PC-3 (cell line): ENCODE measurements around the gene EDIL3. TPM values are rescaled to one million over a fixed set of nuclear protein-coding genes. Genes with fewer than 3 reads are reported as not detected.

Experiments used
- ATAC-seq: fragments of 200-7000 bp; cut with Tn5 transposase; 2 replicates; pipeline ENCODE4 v1.9.1; 2020; ENCODE audit warnings: mild to moderate bottlenecking, moderate library complexity
- BruUV-seq: library from RNA; stranded (reverse); fragments of 400-500 nt; replicated peaks from 2 replicates; lab custom pipeline; 2021; lab: Mats Ljungman, UMichigan
- CTCF ChIA-PET: fragments of 300-600 bp; sonication (Branson Sonifier 250); formaldehyde crosslinking; loops from one replicate; lab custom pipeline; 2022; ENCODE audit warnings: antibody characterized with exemption; lab: Charles Lee
- POLR2A ChIA-PET: fragments of 300-600 bp; sonication (Branson Sonifier 250); formaldehyde crosslinking; loops from one replicate; lab custom pipeline; 2022; ENCODE audit warnings: antibody characterized with exemption; ENCODE audit not compliant: unreplicated experiment; lab: Charles Lee
- DNase-seq: peaks from one replicate; pipeline ENCODE4 v3.0.0-alpha.2; 2015
- H2AFZ ChIP-seq: fragments of 300-600 bp; sonication (generic); 2 replicates; pipeline ENCODE4 v1.6.0; 2016; ENCODE audit warnings: antibody characterized with exemption, low read length
- H3F3A ChIP-seq: fragments of 300-600 bp; sonication (generic); one replicate; pipeline ENCODE4 v1.6.0; 2017; ENCODE audit warnings: antibody characterized with exemption, low read length, control low read depth, mild to moderate bottlenecking; ENCODE audit not compliant: unreplicated experiment
- H3K27ac ChIP-seq: fragments of 300-600 bp; sonication (generic); 2 replicates; pipeline ENCODE4 v1.5.1; 2016; ENCODE audit warnings: mild to moderate bottlenecking, low read length
- H3K27me3 ChIP-seq: fragments of 300-600 bp; sonication (generic); 2 replicates; pipeline ENCODE4 v1.6.1; 2016; ENCODE audit warnings: low read length, mixed read lengths
- H3K36me3 ChIP-seq: fragments of 300-600 bp; sonication (generic); 2 replicates; pipeline ENCODE4 v1.6.1; 2016; ENCODE audit warnings: low read depth, mixed run types, low read length, mixed read lengths
- H3K4me1 ChIP-seq: fragments of 300-600 bp; sonication (generic); 2 replicates; pipeline ENCODE4 v1.5.1; 2016; ENCODE audit warnings: low read length; ENCODE audit not compliant: insufficient read depth
- H3K4me2 ChIP-seq: fragments of 300-600 bp; sonication (generic); 2 replicates; pipeline ENCODE4 v1.6.0; 2016; ENCODE audit warnings: low read length
- H3K4me3 ChIP-seq: fragments of 300-600 bp; sonication (generic); 2 replicates; pipeline ENCODE4 v1.5.1; 2016; ENCODE audit warnings: mild to moderate bottlenecking, low read length, mixed read lengths
- H3K79me2 ChIP-seq: fragments of 300-600 bp; sonication (generic); 2 replicates; pipeline ENCODE4 v1.6.1; 2017; ENCODE audit warnings: low read length, mixed read lengths
- H3K9ac ChIP-seq: fragments of 300-600 bp; sonication (generic); 2 replicates; pipeline ENCODE4 v1.6.0; 2016; ENCODE audit warnings: mild to moderate bottlenecking, low read length
- H3K9me2 ChIP-seq: fragments of 300-600 bp; sonication (generic); replicated peaks from 2 replicates; pipeline ENCODE4 v1.6.1; 2016; ENCODE audit warnings: mixed run types, low read length, mixed read lengths
- H3K9me3 ChIP-seq: fragments of 300-600 bp; sonication (generic); 2 replicates; pipeline ENCODE4 v1.6.1; 2016; ENCODE audit warnings: low read length, mixed read lengths
- H4K20me1 ChIP-seq: fragments of 300-600 bp; sonication (generic); 2 replicates; pipeline ENCODE4 v1.6.1; 2016; ENCODE audit warnings: low read length, mixed read lengths
- EZH2 ChIP-seq: fragments of 300-600 bp; sonication (generic); IDR thresholded peaks from one replicate; pipeline ENCODE4 v1.6.1; 2017; ENCODE audit warnings: antibody characterized with exemption, mild to moderate bottlenecking, low read length; ENCODE audit not compliant: unreplicated experiment
- EZH2phosphoT487 ChIP-seq: fragments of 300-600 bp; sonication (generic); IDR thresholded peaks from 2 replicates; pipeline ENCODE4 v1.6.1; 2018; ENCODE audit warnings: mild to moderate bottlenecking, antibody characterized with exemption, low read length, borderline replicate concordance
- intact Hi-C: fragments of 100-400 bp; cut with micrococcal nuclease; formaldehyde crosslinking; loops from 2 replicates; pipeline ENCODE4 v1.9.0; 2023
- total RNA-seq: library from RNA; depleted of rRNA; stranded (reverse); fragments of >200 nt; gene quantifications from 2 replicates; pipeline ENCODE4 v1.2.3, GENCODE V29; 2014
- TF ChIP-seq, protein P1 (sequence below): fragments of 300-600 bp; sonication (generic); conservative IDR thresholded peaks from 2 replicates; pipeline ENCODE4 v1.5.1; 2017; ENCODE audit warnings: antibody characterized with exemption, low read depth, mild to moderate bottlenecking, low read length

The EDIL3 gene
- total RNA-seq, 1 experiment from 2014 or later, result 13.8 TPM

GRCh38 chr5:84406111-84406510 is 21.4 kb upstream of the EDIL3 start:
- peaks cover 12% of the 10 kb centered on the region for H3K4me1 ChIP-seq
- H3K9me2 ChIP-seq, result no peaks in the 10 kb centered on the region
- no TSS peak for BruUV-seq
- no peaks in the 10 kb centered on the region for H4K20me1 ChIP-seq
- peaks cover 3% of the 10 kb centered on the region for H3F3A ChIP-seq
- no peak overlapping the region for H3K4me3 ChIP-seq
- no peak for ATAC-seq
- ChIA-PET POLR2A (no interaction called here), CTCF (no interaction called here)
- no peak for DNase-seq
- no peak overlapping the region for H3K27ac ChIP-seq
- no peak overlapping the region for H3K4me2 ChIP-seq
- no peak overlapping the region for H3K9ac ChIP-seq
- no peaks in the 10 kb centered on the region for H3K9me3 ChIP-seq
- H3K79me2 ChIP-seq, result no peaks in the 10 kb centered on the region
- H3K36me3 ChIP-seq, result no peaks in the 10 kb centered on the region
- no peak overlapping the region for H2AFZ ChIP-seq
- intact Hi-C loops, result no loop called here
- TF ChIP-seq EZH2, result no peak
- TF ChIP-seq EZH2phosphoT487, result no peak
- TF ChIP-seq, protein P1, sequence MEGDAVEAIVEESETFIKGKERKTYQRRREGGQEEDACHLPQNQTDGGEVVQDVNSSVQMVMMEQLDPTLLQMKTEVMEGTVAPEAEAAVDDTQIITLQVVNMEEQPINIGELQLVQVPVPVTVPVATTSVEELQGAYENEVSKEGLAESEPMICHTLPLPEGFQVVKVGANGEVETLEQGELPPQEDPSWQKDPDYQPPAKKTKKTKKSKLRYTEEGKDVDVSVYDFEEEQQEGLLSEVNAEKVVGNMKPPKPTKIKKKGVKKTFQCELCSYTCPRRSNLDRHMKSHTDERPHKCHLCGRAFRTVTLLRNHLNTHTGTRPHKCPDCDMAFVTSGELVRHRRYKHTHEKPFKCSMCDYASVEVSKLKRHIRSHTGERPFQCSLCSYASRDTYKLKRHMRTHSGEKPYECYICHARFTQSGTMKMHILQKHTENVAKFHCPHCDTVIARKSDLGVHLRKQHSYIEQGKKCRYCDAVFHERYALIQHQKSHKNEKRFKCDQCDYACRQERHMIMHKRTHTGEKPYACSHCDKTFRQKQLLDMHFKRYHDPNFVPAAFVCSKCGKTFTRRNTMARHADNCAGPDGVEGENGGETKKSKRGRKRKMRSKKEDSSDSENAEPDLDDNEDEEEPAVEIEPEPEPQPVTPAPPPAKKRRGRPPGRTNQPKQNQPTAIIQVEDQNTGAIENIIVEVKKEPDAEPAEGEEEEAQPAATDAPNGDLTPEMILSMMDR, result no peak
- no peaks in the 10 kb centered on the region for H3K27me3 ChIP-seq

- Histone ChIP-seq H2AFZ (no peak overlapping the region), H3K9me2 (no peaks in the 10 kb centered on the region), H3F3A (peaks cover 3% of the 10 kb centered on the region), H3K79me2 (no peaks in the 10 kb centered on the region), H3K27me3 (no peaks in the 10 kb centered on the region), H3K27ac (peak overlapping the region; percentile 68), H3K36me3 (no peaks in the 10 kb centered on the region), H3K9ac (no peak overlapping the region), H3K4me1 (peaks cover 20% of the 10 kb centered on the region), H3K9me3 (no peaks in the 10 kb centered on the region), H3K4me2 (no peak overlapping the region), H3K4me3 (no peak overlapping the region), H4K20me1 (no peaks in the 10 kb centered on the region)
- TF ChIP-seq EZH2phosphoT487, result no peak
- TF ChIP-seq, protein P1, result no peak
- no peak for TF ChIP-seq EZH2
- intact Hi-C loops, result no loop called here
- no TSS peak for BruUV-seq
- peak; percentile 94 for ATAC-seq
- POLR2A ChIA-PET, result interaction anchor here (0.6 to 0.7 kb wide), 2 partner anchors 278 to 562 kb away, joined by 3 read pairs; no protein-coding TSS in a partner anchor
- DNase-seq, result peak; percentile 81
- CTCF ChIA-PET, result interaction anchor here (0.5 kb wide), 1 partner anchor 372 kb away, joined by 3 read pairs; no protein-coding TSS in a partner anchor
Measured at GRCh38 chr5:84403773-84404172, 19.1 kb upstream of the EDIL3 start.

DNA sequence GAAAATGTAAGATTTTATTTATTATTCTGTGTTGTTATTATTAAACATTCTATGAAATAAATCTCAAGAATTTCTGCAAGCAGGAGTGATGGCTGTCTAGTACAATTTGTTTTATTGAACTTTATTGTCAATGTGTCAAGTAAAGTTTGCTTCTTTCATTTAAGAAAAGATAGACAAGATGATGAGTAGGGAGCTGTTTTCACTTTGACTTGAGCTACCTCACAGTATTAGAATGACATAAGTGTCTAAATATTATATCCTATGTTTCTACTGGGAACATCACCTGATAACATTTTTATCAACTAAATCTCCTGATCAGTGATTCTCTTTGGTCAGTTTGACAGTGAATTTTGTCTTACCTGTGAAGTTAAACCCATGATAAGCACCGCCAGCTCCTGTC is 12.7 kb upstream of the EDIL3 start:
- H3K4me2 ChIP-seq, result no peak overlapping the region
- no peaks in the 10 kb centered on the region for H3K9me2 ChIP-seq
- no peaks in the 10 kb centered on the region for H3K9me3 ChIP-seq
- DNase-seq (no peak), ATAC-seq (no peak)
- no TSS peak for BruUV-seq
- POLR2A ChIA-PET, result no interaction called here
- H3K27ac ChIP-seq, result no peak overlapping the region
- no peaks in the 10 kb centered on the region for H3K27me3 ChIP-seq
- H3K79me2 ChIP-seq, result no peaks in the 10 kb centered on the region
- TF ChIP-seq, protein P1, result no peak
- no peak for TF ChIP-seq EZH2phosphoT487
- TF ChIP-seq EZH2, result no peak
- H3K4me1 ChIP-seq, result peaks cover 18% of the 10 kb centered on the region; the same call in 1 of the 2 replicates
- intact Hi-C loops, result loop anchor here (10.0 kb wide), 1 partner anchor 647 kb away; no protein-coding TSS in a partner anchor
- H3K4me3 ChIP-seq, result no peak overlapping the region
- no peak overlapping the region for H2AFZ ChIP-seq
- no peaks in the 10 kb centered on the region for H4K20me1 ChIP-seq
- H3F3A ChIP-seq, result no peaks in the 10 kb centered on the region
- no peak overlapping the region for H3K9ac ChIP-seq
- CTCF ChIA-PET, result no interaction called here
- H3K36me3 ChIP-seq, result no peaks in the 10 kb centered on the region
